ENCODE results near the gene PTX4.

GRCh38 chr16:1491327-1491726 lies 2.6 kb upstream of the PTX4 start:
- TF ChIP-seq EZH2 (optimal IDR thresholded peaks at IDR 0.05; ENCODE audit: low read depth, low read length) = no peak
- no peak for TF ChIP-seq CTCF (IDR thresholded peaks at IDR 0.05; ENCODE audit: low read length)
- no peak for TF ChIP-seq EZH2phosphoT487 (IDR thresholded peaks at IDR 0.05; ENCODE audit: low read length)

All from MM.1S (cell line).